H9 (cell line): ENCODE results near the gene DUSP2. TPM values are rescaled to one million over a fixed set of nuclear protein-coding genes. Genes with fewer than 3 reads are reported as not detected.

Experiments
- DNase-seq: peaks from one replicate; pipeline ENCODE4 v3.0.0-alpha.2; 2017
- H2AFZ ChIP-seq: one replicate; pipeline ENCODE4 v1.6.1; 2013; ENCODE audit warnings: mild to moderate bottlenecking, low read length, control low read depth, moderate library complexity
- H2AK5ac ChIP-seq: 2 replicates; pipeline ENCODE4 v1.6.1; 2013; ENCODE audit warnings: low read length, control low read depth, mixed read lengths; ENCODE audit not compliant: insufficient read length
- H2BK120ac ChIP-seq: one replicate; pipeline ENCODE4 v1.6.1; 2013; ENCODE audit warnings: low read depth, mild to moderate bottlenecking, low read length, control low read depth, inconsistent platforms; ENCODE audit not compliant: poor library complexity, severe bottlenecking
- H2BK12ac ChIP-seq: 2 replicates; pipeline ENCODE4 v1.6.1; 2013; ENCODE audit warnings: low read length, control low read depth, mixed read lengths, low read depth; ENCODE audit not compliant: insufficient read length
- H2BK15ac ChIP-seq: 2 replicates; pipeline ENCODE4 v1.6.1; 2013; ENCODE audit warnings: low read depth, low read length, control low read depth
- H2BK20ac ChIP-seq: one replicate; pipeline ENCODE4 v1.6.1; 2013; ENCODE audit warnings: low read depth, mild to moderate bottlenecking, low read length, control low read depth, inconsistent platforms; ENCODE audit not compliant: poor library complexity, severe bottlenecking
- H2BK5ac ChIP-seq: 2 replicates; pipeline ENCODE4 v1.6.1; 2013; ENCODE audit warnings: low read length, control low read depth, mixed read lengths; ENCODE audit not compliant: insufficient read length
- H3K14ac ChIP-seq: 2 replicates; pipeline ENCODE4 v1.6.1; 2013; ENCODE audit warnings: low read length, control low read depth; ENCODE audit not compliant: insufficient read depth
- H3K18ac ChIP-seq: 2 replicates; pipeline ENCODE4 v1.6.1; 2013; ENCODE audit warnings: low read depth, mild to moderate bottlenecking, mixed read lengths, low read length, control low read depth; ENCODE audit not compliant: insufficient read length
- H3K23ac ChIP-seq: 2 replicates; pipeline ENCODE4 v1.6.1; 2013; ENCODE audit warnings: low read length, control low read depth, mixed read lengths, low read depth; ENCODE audit not compliant: insufficient read length
- H3K23me2 ChIP-seq: 2 replicates; pipeline ENCODE4 v1.6.1; 2013; ENCODE audit warnings: low read depth, mild to moderate bottlenecking, mixed read lengths, low read length, control low read depth; ENCODE audit not compliant: insufficient read length, poor library complexity, severe bottlenecking
- H3K27ac ChIP-seq: 2 replicates; pipeline ENCODE4 v1.5.1; 2013; ENCODE audit warnings: low read length, control low read depth, mixed read lengths, low read depth; ENCODE audit not compliant: insufficient read length
- H3K27me3 ChIP-seq: 2 replicates; pipeline ENCODE4 v1.6.1; 2013; ENCODE audit warnings: low read length, control low read depth, inconsistent platforms; ENCODE audit not compliant: insufficient read depth
- H3K4ac ChIP-seq: 2 replicates; pipeline ENCODE4 v1.6.1; 2013; ENCODE audit warnings: low read depth, mild to moderate bottlenecking, control low read depth, inconsistent platforms, low read length, moderate library complexity
- H3K4me1 ChIP-seq: 2 replicates; pipeline ENCODE4 v1.6.1; 2013; ENCODE audit warnings: low read length, control low read depth, inconsistent platforms; ENCODE audit not compliant: insufficient read depth
- H3K4me2 ChIP-seq: 2 replicates; pipeline ENCODE4 v1.6.1; 2013; ENCODE audit warnings: low read length, control low read depth, mixed read lengths; ENCODE audit not compliant: insufficient read length, insufficient read depth
- H3K56ac ChIP-seq: 2 replicates; pipeline ENCODE4 v1.6.1; 2013; ENCODE audit warnings: low read depth, mild to moderate bottlenecking, mixed read lengths, low read length, control low read depth; ENCODE audit not compliant: insufficient read length
- H3K79me1 ChIP-seq: 2 replicates; pipeline ENCODE4 v1.6.1; 2013; ENCODE audit warnings: low read depth, mild to moderate bottlenecking, moderate library complexity, low read length, control low read depth, inconsistent platforms; ENCODE audit not compliant: insufficient read depth, poor library complexity, severe bottlenecking
- H3K79me2 ChIP-seq: 2 replicates; pipeline ENCODE4 v1.6.1; 2013; ENCODE audit warnings: low read length, control low read depth, inconsistent platforms; ENCODE audit not compliant: insufficient read depth
- H3K9ac ChIP-seq: 2 replicates; pipeline ENCODE4 v1.6.1; 2013; ENCODE audit warnings: low read length, control low read depth, mixed read lengths; ENCODE audit not compliant: insufficient read length; ENCODE audit errors: extremely low read depth
- H3K9me3 ChIP-seq: one replicate; pipeline ENCODE4 v1.6.1; 2013; ENCODE audit warnings: low read depth, low read length, inconsistent platforms; ENCODE audit not compliant: control insufficient read depth
- H3T11ph ChIP-seq: one replicate; pipeline ENCODE4 v1.6.1; 2013; ENCODE audit warnings: mild to moderate bottlenecking, low read length, control low read depth, inconsistent platforms
- H4K20me1 ChIP-seq: one replicate; pipeline ENCODE4 v1.6.1; 2013; ENCODE audit not compliant: control insufficient read depth, insufficient read length, insufficient read depth
- H4K5ac ChIP-seq: 2 replicates; pipeline ENCODE4 v1.6.1; 2013; ENCODE audit warnings: low read depth, mild to moderate bottlenecking, mixed read lengths, low read length, control low read depth; ENCODE audit not compliant: insufficient read length
- H4K8ac ChIP-seq: replicated peaks from 2 replicates; pipeline ENCODE4 v1.6.1; 2013; ENCODE audit warnings: low read length, control low read depth, mixed read lengths, low read depth; ENCODE audit not compliant: insufficient read length
- H4K91ac ChIP-seq: 2 replicates; pipeline ENCODE4 v1.6.1; 2013; ENCODE audit warnings: low read depth, mild to moderate bottlenecking, moderate library complexity, mixed read lengths, low read length, control low read depth; ENCODE audit not compliant: insufficient read length
- H3K27ac Mint-ChIP-seq, 3 experiments: 2 replicates in 2 of 3; 3 replicates in 1 of 3; pipeline ENCODE4 v1.8.0; 2020 to 2021; ENCODE audit warnings: mixed read lengths in 3 of 3, mild to moderate bottlenecking in 1 of 3, moderate library complexity in 1 of 3
- H3K27me3 Mint-ChIP-seq: 2 replicates; pipeline ENCODE4 v1.8.0; 2021; ENCODE audit warnings: low read depth, mild to moderate bottlenecking, moderate library complexity, mixed read lengths
- H3K36me3 Mint-ChIP-seq, 3 experiments: 2 replicates in 2 of 3; 3 replicates in 1 of 3; pipeline ENCODE4 v1.8.0; 2020 to 2021; ENCODE audit warnings: low read depth in 3 of 3, mixed read lengths in 3 of 3; ENCODE audit not compliant: insufficient read depth in 1 of 3
- H3K4me1 Mint-ChIP-seq, 2 experiments: 2 replicates each; pipeline ENCODE4 v1.8.0; 2020; ENCODE audit warnings: mixed read lengths in 2 of 2
- H3K4me3 Mint-ChIP-seq, 2 experiments: 2 replicates in 1 of 2; 3 replicates in 1 of 2; pipeline ENCODE4 v1.8.0; 2020 to 2021; ENCODE audit warnings: mild to moderate bottlenecking in 2 of 2, mixed read lengths in 2 of 2, moderate library complexity in 1 of 2
- H3K9me3 Mint-ChIP-seq, 2 experiments: 2 replicates in 1 of 2; 3 replicates in 1 of 2; pipeline ENCODE4 v1.8.0; 2020; ENCODE audit warnings: mild to moderate bottlenecking in 2 of 2, mixed read lengths in 2 of 2, moderate library complexity in 1 of 2
- WGBS: extraction: QIAGEN DNeasy Blood & Tissue Kit; methylation state at CpG from one replicate; pipeline ENCODE4 v1.1.7; 2013; ENCODE audit warnings: missing lambda C conversion rate, low lambda C conversion rate, mixed read lengths; ENCODE audit not compliant: insufficient read length; ENCODE audit errors: extremely low coverage; 5-methylcytosine and 5-hydroxymethylcytosine counted together
- total RNA-seq: library from RNA; stranded (reverse); gene quantifications from 2 replicates; pipeline ENCODE4 v1.2.1, GENCODE V29; 2021
- TF ChIP-seq, protein P1 (sequence below): fragments of 200-600 bp; sonication (generic); conservative IDR thresholded peaks from 3 replicates; pipeline ENCODE4 v1.8.0; 2021; ENCODE audit warnings: antibody characterized with exemption, mild to moderate bottlenecking

Gene DUSP2
- total RNA-seq, 1 experiment from 2014 or later = 14.9 TPM

DNA sequence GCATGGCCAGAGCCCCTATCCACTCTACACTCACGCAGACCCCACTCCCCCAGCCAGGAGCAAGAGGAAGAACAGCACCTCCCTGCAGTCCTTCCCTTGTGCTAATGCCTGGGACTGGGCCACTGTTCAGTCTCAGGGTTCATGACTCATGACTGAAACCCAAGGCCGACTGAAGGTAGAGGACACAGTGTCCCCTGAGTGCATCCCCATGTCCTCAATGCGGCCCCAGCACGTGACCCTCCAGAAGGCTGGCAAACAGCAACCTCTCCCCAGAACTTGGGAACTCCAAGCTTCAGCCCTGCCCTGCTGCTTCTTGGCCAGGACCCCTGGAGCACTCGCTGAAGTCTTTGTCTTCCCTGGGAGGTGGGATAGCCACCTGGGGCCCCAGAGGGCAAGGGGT lies 22.8 kb downstream of the DUSP2 start:
- DNase-seq = no peak
- Histone ChIP-seq H2BK15ac (no peak overlapping the region), H4K20me1 (no peaks in the 10 kb centered on the region), H2AFZ (no peak overlapping the region), H3K4me2 (no peak overlapping the region), H4K91ac (no peak overlapping the region), H3K4me1 (no peaks in the 10 kb centered on the region), H3K27me3 (no peaks in the 10 kb centered on the region; the same call in 1 of the 2 replicates), H4K8ac (no peak overlapping the region), H3K4ac (no peak overlapping the region), H3K18ac (no peak overlapping the region), H3K9ac (no peak overlapping the region), H3K27ac (no peak overlapping the region), H4K5ac (no peak overlapping the region), H3K23me2 (no peaks in the 10 kb centered on the region), H3K56ac (no peak overlapping the region), H3K23ac (no peak overlapping the region), H2BK20ac (no peak overlapping the region), H2BK5ac (no peak overlapping the region), H3K14ac (no peak overlapping the region), H3K79me1 (no peaks in the 10 kb centered on the region), H3K79me2 (no peaks in the 10 kb centered on the region), H2BK120ac (no peak overlapping the region), H3K9me3 (no peaks in the 10 kb centered on the region), H2BK12ac (no peak overlapping the region), H3T11ph (no peak overlapping the region), H2AK5ac (no peak overlapping the region)
- H3K27me3 Mint-ChIP-seq = peaks cover 55% of the 10 kb centered on the region
- H3K9me3 Mint-ChIP-seq = no peaks in the 10 kb centered on the region
- WGBS = no CpG with 5 or more reads among the region's 5 CpGs
- peaks cover 11 to 16% of the 10 kb centered on the region in 2 experiments for H3K4me1 Mint-ChIP-seq
- peak overlapping the region in 1 of 3 experiments; percentile 59; a peak in 1 of 7 replicates for H3K27ac Mint-ChIP-seq
- H3K36me3 Mint-ChIP-seq = no peaks in the 10 kb centered on the region; a peak in 1 of 7 replicates
- TF ChIP-seq, protein P1, sequence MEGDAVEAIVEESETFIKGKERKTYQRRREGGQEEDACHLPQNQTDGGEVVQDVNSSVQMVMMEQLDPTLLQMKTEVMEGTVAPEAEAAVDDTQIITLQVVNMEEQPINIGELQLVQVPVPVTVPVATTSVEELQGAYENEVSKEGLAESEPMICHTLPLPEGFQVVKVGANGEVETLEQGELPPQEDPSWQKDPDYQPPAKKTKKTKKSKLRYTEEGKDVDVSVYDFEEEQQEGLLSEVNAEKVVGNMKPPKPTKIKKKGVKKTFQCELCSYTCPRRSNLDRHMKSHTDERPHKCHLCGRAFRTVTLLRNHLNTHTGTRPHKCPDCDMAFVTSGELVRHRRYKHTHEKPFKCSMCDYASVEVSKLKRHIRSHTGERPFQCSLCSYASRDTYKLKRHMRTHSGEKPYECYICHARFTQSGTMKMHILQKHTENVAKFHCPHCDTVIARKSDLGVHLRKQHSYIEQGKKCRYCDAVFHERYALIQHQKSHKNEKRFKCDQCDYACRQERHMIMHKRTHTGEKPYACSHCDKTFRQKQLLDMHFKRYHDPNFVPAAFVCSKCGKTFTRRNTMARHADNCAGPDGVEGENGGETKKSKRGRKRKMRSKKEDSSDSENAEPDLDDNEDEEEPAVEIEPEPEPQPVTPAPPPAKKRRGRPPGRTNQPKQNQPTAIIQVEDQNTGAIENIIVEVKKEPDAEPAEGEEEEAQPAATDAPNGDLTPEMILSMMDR = no peak
- H3K4me3 Mint-ChIP-seq = no peak overlapping the region
